GM12874 (cell line): ENCODE results near the gene MCCC1.

Source experiments
- CTCF ChIP-seq: IDR thresholded peaks from 2 replicates; pipeline ENCODE4 v1.5.1; 2011; ENCODE audit warnings: low read depth, mild to moderate bottlenecking, control low read depth, low read length, moderate library complexity; ENCODE audit not compliant: insufficient read depth

MCCC1 gene

DNA sequence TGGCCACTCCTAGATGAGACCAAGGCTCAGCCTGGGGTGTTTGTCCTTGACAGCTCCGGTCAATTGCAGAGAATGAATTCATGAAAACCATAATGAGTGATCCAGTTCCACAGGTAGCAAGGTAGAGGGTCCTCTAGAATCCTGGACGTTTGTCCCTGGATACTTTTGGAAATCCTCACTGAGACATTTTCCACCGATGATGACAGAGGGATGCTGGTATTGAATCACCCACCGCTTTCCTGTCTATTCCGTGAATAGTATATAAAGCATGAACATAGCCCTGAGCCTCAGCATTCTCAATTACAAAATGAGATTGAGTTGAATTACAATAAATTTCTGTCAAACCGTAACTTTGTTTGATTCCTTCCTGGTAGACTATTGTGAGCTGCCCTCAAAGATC is 113.3 kb downstream of the MCCC1 start:
- no peak for TF ChIP-seq CTCF

GRCh38 chr3:182983876-182984275 is 115.4 kb downstream of the MCCC1 start:
- no peak for TF ChIP-seq CTCF

- TF ChIP-seq CTCF = no peak
Observed at GRCh38 chr3:182981038-182981380, 118.3 kb downstream of the MCCC1 start.

DNA sequence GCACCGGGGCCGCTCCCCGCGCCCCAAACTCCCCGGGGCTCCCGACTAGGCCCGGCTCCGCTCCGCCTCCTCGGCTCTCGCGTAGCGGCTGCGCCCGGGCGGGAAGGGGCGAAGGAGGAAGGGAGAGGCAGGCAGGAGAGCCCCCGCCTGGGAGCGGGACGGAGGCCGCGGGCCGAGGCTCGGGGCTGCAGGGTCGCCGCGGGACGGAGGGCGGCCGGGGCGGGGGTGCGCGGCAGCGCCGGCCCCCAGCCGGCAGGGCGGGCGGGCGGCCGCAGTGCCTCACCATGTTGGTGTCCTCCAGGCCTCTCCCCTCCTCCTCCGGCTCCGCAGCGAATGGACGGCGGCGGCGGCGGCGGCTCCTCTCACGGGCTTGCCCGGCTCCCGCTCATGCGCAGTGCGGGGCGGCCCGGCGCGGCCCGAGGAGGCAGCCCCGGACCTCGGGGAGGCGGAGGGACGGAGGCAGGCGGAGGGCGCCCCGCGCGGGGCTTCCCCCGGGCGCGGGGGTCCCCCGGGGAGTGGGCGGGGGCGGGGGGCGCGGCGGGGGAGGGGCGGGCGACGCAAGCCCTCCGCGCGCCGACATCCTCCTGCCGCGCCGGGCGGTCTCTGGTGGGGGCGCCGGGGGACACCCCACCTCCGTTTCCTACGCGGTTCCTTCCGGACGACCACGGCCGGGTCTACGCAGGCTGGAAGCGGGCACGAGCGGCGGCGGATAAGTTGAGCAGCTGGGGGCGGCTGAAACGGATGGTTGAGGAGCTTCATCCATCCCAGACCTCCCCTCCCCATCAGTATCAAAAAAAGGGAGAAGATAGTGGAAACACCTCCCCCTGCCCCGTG is 118.9 kb downstream of the MCCC1 start, which contains the start of gene DCUN1D1:
TSS of gene DCUN1D1 (minus strand) at position 335 of the 834 bp plus-strand sequence. CDS start at position 286, 49 bp downstream.
- no peak for TF ChIP-seq CTCF

DNA sequence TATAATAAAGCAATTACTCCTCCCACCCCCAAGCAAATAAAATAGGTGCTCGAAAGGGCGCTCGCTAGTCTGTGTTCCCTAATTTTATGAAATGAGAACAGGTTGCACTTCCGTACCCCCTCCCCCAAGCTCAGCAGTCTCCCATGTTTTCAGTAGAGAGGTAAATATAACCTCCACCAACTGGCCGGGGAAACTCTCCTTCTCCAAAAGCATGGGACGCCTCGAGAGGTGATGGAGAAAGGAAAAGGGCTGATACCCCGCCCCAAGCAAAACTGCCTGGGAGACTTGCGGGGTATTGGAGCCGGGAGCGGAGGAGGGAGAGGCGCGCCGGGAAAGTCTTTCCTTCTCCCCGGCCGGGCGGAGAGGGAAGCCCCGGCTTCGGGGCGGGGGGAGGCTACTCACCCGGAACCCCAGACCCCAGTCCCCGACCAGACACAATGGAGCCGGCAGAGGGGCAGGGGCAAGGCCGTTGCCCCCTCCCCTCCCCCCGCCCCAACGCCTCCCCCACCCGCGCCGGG is 119.6 kb downstream of the MCCC1 start:
- no peak for TF ChIP-seq CTCF

- no peak for TF ChIP-seq CTCF
Observed at GRCh38 chr3:182979103-182979673, 120.1 kb downstream of the MCCC1 start.

GRCh38 chr3:182978387-182978786 is 120.9 kb downstream of the MCCC1 start:
- no peak for TF ChIP-seq CTCF
